ENCODE results near the gene PDLIM1. TPM values are rescaled to one million over a fixed set of nuclear protein-coding genes. Genes with fewer than 3 reads are reported as not detected.

Gene PDLIM1
- 202 and 215 TPM in 2 replicates for total RNA-seq (2021)
- percentile 94 among the genes with signal in this experiment for Bru-seq, nascent RNA
- percentile 96 among the genes with signal in this experiment for BruChase-seq, experiment 1, labeled RNA remaining after a 2-hour chase
- BruChase-seq, experiment 2, labeled RNA remaining after a 6-hour chase: percentile 89 among the genes with signal in this experiment
- long read RNA-seq, transcript PDLIM1-201 (7 exons, 1,452 nt): major isoform, 242 of 294 reads
- long read RNA-seq, transcript PDLIM1-202 (6 exons, 850 nt): minor isoform, 9 of 294 reads
- long read RNA-seq, partial matches to known transcripts: 27 of 294 reads
- long read RNA-seq, other reads (novel, unspliced or antisense): 15 of 294 reads

- H2AFZ ChIP-seq: peak within 1 kb of the TSS; percentile 82
- no peaks in the 10 kb centered on the region for H3K9me2 ChIP-seq (ENCODE audit: insufficient read depth)
- H3K27me3 ChIP-seq (ENCODE audit: insufficient read depth, low read depth): no peaks in the 10 kb centered on the region
- H3K4me2 ChIP-seq: peak within 1 kb of the TSS; percentile 77
- H3K9me3 ChIP-seq (ENCODE audit: insufficient read depth, low read depth): no peaks in the 10 kb centered on the region
- peak in 1 of 2 experiments; percentile 71 for DNase-seq
- H4K20me1 ChIP-seq (ENCODE audit: insufficient read depth): no peaks in the 10 kb centered on the region
- no TSS peak for BruUV-seq (replicated peaks)
- peaks cover 31% of the 10 kb centered on the region for H3K4me1 ChIP-seq (replicated peaks; ENCODE audit: insufficient read depth)
- ChIA-PET POLR2A (ENCODE audit: unreplicated experiment) (interaction anchor here (0.6 kb wide), 1 partner anchor 21 kb away, joined by 3 read pairs; no protein-coding TSS in a partner anchor), CTCF (interaction anchor here (0.6 kb wide), 1 partner anchor 107 kb away, joined by 3 read pairs; no protein-coding TSS in a partner anchor)
- no peaks in the 10 kb centered on the region for H3K36me3 ChIP-seq (ENCODE audit: low read depth)
- H3F3A ChIP-seq (ENCODE audit: insufficient read depth, low read depth): no peaks in the 10 kb centered on the region; the same call in 1 of the 2 replicates
- TF ChIP-seq CTCF (conservative IDR thresholded peaks at IDR 0.05) (no peak), EZH2 (IDR thresholded peaks at IDR 0.05; ENCODE audit: low read depth) (no peak)
- peak within 1 kb of the TSS; percentile 59 for H3K4me3 ChIP-seq
- intact Hi-C loops (cut with micrococcal nuclease; ENCODE audit: unreplicated experiment): loop anchor here (1.0 to 2.0 kb wide), 2 partner anchors 44 to 73 kb away; no protein-coding TSS in a partner anchor
- H3K79me2 ChIP-seq (ENCODE audit: low read depth): peaks cover 50% of the 10 kb centered on the region
- peak within 1 kb of the TSS; percentile 23; the same call in 1 of the 2 replicates for H3K27ac ChIP-seq
Observed at GRCh38 chr10:95290461-95291364, at the start of gene PDLIM1. Gene PDLIM1, minus strand, starts transcription at chr10:95291003. Its CDS starts 88 bp downstream, at chr10:95290915.

GRCh38 chr10:95339863-95340262 is 49.1 kb upstream of the PDLIM1 start:
- DNase-seq: no peak
- Histone ChIP-seq H3K4me1 (replicated peaks; ENCODE audit: insufficient read depth) (no peaks in the 10 kb centered on the region), H3K9me3 (ENCODE audit: insufficient read depth, low read depth) (no peaks in the 10 kb centered on the region), H3F3A (ENCODE audit: insufficient read depth, low read depth) (no peaks in the 10 kb centered on the region), H3K9me2 (ENCODE audit: insufficient read depth) (no peaks in the 10 kb centered on the region), H3K4me2 (no peak overlapping the region), H4K20me1 (ENCODE audit: insufficient read depth) (no peaks in the 10 kb centered on the region), H3K79me2 (ENCODE audit: low read depth) (no peaks in the 10 kb centered on the region), H3K27ac (no peak overlapping the region), H3K36me3 (ENCODE audit: low read depth) (no peaks in the 10 kb centered on the region), H3K27me3 (ENCODE audit: insufficient read depth, low read depth) (no peaks in the 10 kb centered on the region), H2AFZ (no peak overlapping the region), H3K4me3 (no peak overlapping the region)
- ChIA-PET POLR2A (ENCODE audit: unreplicated experiment) (no interaction called here), CTCF (no interaction called here)
- no TSS peak for BruUV-seq (replicated peaks)
- TF ChIP-seq CTCF (conservative IDR thresholded peaks at IDR 0.05) (no peak), EZH2 (IDR thresholded peaks at IDR 0.05; ENCODE audit: low read depth) (no peak)
- intact Hi-C loops (cut with micrococcal nuclease; ENCODE audit: unreplicated experiment): no loop called here

- no TSS peak for BruUV-seq (replicated peaks)
- CTCF ChIA-PET: interaction anchor here (0.6 kb wide), 1 partner anchor 12 kb away, joined by 7 read pairs; no protein-coding TSS in a partner anchor
- POLR2A ChIA-PET (ENCODE audit: unreplicated experiment): no interaction called here
Observed at GRCh38 chr10:95337423-95338160, 46.8 kb upstream of the PDLIM1 start.

More at GRCh38 chr10:95337423-95338160, 46.8 kb upstream of the PDLIM1 start:
- no peaks in the 10 kb centered on the region for H3K9me3 ChIP-seq (ENCODE audit: insufficient read depth, low read depth)
- no peaks in the 10 kb centered on the region for H3K9me2 ChIP-seq (ENCODE audit: insufficient read depth)
- H3K4me3 ChIP-seq: no peak overlapping the region
- H3K4me2 ChIP-seq: no peak overlapping the region
- H3K27me3 ChIP-seq (ENCODE audit: insufficient read depth, low read depth): no peaks in the 10 kb centered on the region
- no peaks in the 10 kb centered on the region for H4K20me1 ChIP-seq (ENCODE audit: insufficient read depth)
- no peaks in the 10 kb centered on the region for H3K4me1 ChIP-seq (replicated peaks; ENCODE audit: insufficient read depth)
- no peak overlapping the region for H3K27ac ChIP-seq
- no peaks in the 10 kb centered on the region for H3F3A ChIP-seq (ENCODE audit: insufficient read depth, low read depth)
- no peak for DNase-seq
- H3K36me3 ChIP-seq (ENCODE audit: low read depth): no peaks in the 10 kb centered on the region
- intact Hi-C loops (cut with micrococcal nuclease; ENCODE audit: unreplicated experiment): no loop called here
- no peak for TF ChIP-seq CTCF (conservative IDR thresholded peaks at IDR 0.05)
- no peak for TF ChIP-seq EZH2 (IDR thresholded peaks at IDR 0.05; ENCODE audit: low read depth)
- H3K79me2 ChIP-seq (ENCODE audit: low read depth): no peaks in the 10 kb centered on the region
- no peak overlapping the region for H2AFZ ChIP-seq
